LHCN-M2 (cell line): ENCODE results near the gene ST8SIA2. TPM values are rescaled to one million over a fixed set of nuclear protein-coding genes. Genes with fewer than 3 reads are reported as not detected.

ENCODE experiments used
- DNase-seq: peaks from one replicate; pipeline ENCODE4 v3.0.0-alpha.2; 2012; ENCODE audit warnings: low read depth
- total RNA-seq: library from RNA; depleted of rRNA; stranded (reverse); fragments of >200 nt; gene quantifications from 2 replicates; pipeline ENCODE4 v1.2.3, GENCODE V29; 2014

ST8SIA2 gene
- total RNA-seq, 1 experiment from 2014 or later: 12.7 TPM

GRCh38 chr15:92395098-92395635 is 1.5 kb downstream of the ST8SIA2 start:
- no peak for DNase-seq

GRCh38 chr15:92399271-92399950 is 5.7 kb downstream of the ST8SIA2 start:
- DNase-seq: no peak

GRCh38 chr15:92400573-92400972 is 6.9 kb downstream of the ST8SIA2 start:
- no peak for DNase-seq

GRCh38 chr15:92400980-92401787 is 7.5 kb downstream of the ST8SIA2 start:
- no peak for DNase-seq

GRCh38 chr15:92402751-92403150 is 9.1 kb downstream of the ST8SIA2 start:
- no peak for DNase-seq

GRCh38 chr15:92405942-92406341 is 12.3 kb downstream of the ST8SIA2 start:
- no peak for DNase-seq

- DNase-seq: no peak
Measured at GRCh38 chr15:92407321-92407720, 13.6 kb downstream of the ST8SIA2 start.

- DNase-seq: no peak
Measured at GRCh38 chr15:92407916-92408315, 14.2 kb downstream of the ST8SIA2 start.

GRCh38 chr15:92409006-92409405 is 15.3 kb downstream of the ST8SIA2 start:
- DNase-seq: no peak

- no peak for DNase-seq
Measured at GRCh38 chr15:92409521-92409920, 15.8 kb downstream of the ST8SIA2 start.

GRCh38 chr15:92410537-92410936 is 16.9 kb downstream of the ST8SIA2 start:
- no peak for DNase-seq

GRCh38 chr15:92411256-92411655 is 17.6 kb downstream of the ST8SIA2 start:
- DNase-seq: no peak

- peak; percentile 60 for DNase-seq
Measured at GRCh38 chr15:92413510-92413909, 19.8 kb downstream of the ST8SIA2 start.

GRCh38 chr15:92415639-92416297 is 22.1 kb downstream of the ST8SIA2 start:
- peak; percentile 17 for DNase-seq

- no peak for DNase-seq
Measured at GRCh38 chr15:92416557-92416956, 22.9 kb downstream of the ST8SIA2 start.

- DNase-seq: no peak
Measured at GRCh38 chr15:92417716-92418115, 24.0 kb downstream of the ST8SIA2 start.

- no peak for DNase-seq
Measured at GRCh38 chr15:92418864-92419263, 25.2 kb downstream of the ST8SIA2 start.

- DNase-seq: peak; percentile 51
Measured at GRCh38 chr15:92421976-92422375, 28.3 kb downstream of the ST8SIA2 start.

GRCh38 chr15:92425578-92426225 is 32.0 kb downstream of the ST8SIA2 start:
- DNase-seq: no peak

- peak; percentile 92 for DNase-seq
Measured at GRCh38 chr15:92429378-92430068, 35.8 kb downstream of the ST8SIA2 start.

GRCh38 chr15:92430069-92430440 is 36.4 kb downstream of the ST8SIA2 start:
- peak; percentile 5 for DNase-seq
